GM18508 (cell line): ENCODE data around the gene MAL.

Experiments
- ATAC-seq: cut with Tn5 transposase; IDR thresholded peaks from one replicate; pipeline ENCODE4 v1.9.1; 2021; ENCODE audit warnings: moderate number of reproducible peaks; ENCODE audit not compliant: insufficient read depth, unreplicated experiment

The MAL gene

DNA sequence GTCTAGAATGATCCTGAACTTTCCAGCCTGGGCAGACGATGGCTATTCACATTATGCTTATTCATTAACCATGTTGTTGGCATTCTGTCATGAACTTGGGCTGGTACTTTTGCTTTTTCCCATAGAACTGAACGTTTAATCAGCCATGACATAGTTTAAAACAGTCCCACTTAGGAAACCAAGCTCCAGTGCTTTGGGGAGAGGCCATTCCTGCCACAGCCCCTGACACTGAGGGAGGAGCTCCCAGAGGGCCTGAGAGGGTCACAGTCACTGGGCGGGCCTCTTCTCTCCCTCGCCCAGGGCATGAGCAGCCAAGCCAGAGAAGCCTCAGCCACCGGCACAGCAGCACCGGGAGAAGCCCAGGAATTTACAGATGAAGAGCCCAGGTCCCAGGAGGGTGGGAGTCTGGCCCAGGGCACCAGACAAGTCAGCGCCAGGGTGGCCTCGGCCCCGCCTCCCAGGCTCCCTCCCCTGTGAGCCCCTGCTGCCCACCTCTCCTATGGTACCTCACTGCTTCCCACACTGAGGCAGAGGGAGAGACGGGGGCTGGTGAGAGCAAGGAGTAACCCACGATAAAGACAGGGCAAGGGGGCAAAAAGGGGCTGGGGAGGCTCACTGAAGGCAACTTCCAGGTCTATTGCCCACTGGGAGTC is 33.6 kb downstream of the MAL start:
- no peak for ATAC-seq

DNA sequence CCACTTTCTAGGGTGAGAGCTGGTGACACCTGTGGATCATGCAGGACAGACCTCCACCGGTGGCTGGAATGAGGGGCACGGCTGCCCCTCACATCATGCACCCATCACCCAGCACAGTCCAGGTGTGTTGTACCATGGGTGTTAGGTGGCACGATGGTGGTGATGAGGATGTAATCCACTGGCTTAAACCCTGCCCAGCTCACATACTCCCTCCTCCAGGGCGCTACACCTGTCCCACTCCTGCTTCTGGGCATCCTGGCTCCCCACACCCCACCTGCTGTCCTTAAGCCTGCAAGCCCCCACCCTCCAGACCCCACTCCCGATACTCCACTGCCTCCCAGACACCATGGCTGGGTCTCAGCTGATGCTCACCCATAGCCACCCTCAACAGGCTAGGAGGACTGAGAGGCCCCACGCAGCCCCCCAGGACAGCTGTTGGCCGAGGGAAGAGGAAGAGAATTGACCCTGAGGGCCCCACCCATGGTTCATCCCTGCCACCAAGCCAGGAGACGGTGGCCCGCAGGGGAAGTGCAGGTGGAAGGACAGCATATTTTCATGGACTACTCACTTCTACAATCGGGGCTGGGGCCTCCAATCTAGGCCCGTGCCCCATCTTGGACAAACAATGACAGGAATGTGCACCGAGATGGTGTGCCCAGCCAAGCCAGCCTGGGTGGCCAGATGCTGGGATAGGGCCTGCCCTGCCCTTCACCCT is 34.3 kb downstream of the MAL start:
- ATAC-seq = no peak

DNA sequence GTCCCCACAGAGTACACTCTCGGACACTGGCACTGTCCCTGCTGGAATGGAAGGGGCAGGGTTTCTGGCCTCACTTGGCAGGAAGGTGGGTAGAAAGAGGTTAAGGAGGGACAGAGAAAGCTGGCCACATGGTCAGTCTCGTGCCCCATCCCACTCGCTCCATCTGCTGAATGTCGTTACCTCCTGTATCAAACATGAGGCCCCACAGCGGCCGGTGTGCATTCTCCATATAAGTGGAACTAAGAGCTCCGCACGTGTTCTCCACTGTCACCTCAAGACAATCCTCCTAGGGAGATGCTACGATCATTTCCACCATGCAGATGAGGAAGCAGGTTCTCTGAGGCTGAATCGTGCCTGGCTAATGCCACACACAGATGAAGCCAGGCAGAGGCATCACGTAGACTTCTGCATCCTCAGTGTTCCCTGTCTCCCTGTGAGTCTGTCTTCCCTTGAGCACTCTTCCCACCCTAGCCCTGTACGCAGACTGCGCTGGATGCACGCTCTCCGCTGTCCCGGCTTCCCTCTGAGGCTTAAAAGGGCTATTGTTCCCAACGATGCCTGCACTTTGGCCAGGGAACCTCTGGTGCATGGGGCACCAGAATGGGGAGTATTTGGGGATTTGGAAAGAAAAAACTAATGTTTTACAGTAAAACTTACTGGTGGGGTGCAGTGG is 35.1 kb downstream of the MAL start:
- ATAC-seq = no peak

- ATAC-seq = no peak
Observed at GRCh38 chr2:95061119-95061512, 35.6 kb downstream of the MAL start.

DNA sequence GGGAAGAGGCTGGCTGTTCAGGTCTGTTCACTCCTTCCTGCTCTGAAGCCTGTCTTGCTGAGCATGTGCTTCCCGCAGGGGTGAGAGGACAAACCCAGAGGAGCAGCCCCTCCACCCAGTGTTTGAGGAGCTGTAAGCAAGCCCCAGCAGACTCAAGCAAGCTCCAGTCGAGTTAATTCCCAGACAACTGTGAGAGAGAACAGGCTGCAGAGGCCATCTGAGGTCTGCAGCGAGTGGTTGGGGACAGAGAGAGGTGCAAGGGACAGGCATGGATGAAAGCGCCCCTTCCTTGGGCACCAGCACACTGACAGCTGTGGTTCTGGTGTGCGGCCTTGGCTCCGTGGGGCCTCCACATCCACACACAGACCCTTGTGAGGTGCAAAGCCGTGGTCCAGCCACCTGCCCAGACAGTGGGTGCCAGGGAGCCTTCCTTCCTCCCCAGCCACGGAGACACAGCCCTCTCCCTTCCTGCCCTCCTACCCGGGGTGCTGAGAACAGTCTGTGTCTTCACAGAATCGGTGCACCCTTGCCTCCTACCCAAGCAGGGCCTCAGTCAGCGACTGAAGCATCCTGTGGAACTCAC is 36.2 kb downstream of the MAL start:
- no peak for ATAC-seq

DNA sequence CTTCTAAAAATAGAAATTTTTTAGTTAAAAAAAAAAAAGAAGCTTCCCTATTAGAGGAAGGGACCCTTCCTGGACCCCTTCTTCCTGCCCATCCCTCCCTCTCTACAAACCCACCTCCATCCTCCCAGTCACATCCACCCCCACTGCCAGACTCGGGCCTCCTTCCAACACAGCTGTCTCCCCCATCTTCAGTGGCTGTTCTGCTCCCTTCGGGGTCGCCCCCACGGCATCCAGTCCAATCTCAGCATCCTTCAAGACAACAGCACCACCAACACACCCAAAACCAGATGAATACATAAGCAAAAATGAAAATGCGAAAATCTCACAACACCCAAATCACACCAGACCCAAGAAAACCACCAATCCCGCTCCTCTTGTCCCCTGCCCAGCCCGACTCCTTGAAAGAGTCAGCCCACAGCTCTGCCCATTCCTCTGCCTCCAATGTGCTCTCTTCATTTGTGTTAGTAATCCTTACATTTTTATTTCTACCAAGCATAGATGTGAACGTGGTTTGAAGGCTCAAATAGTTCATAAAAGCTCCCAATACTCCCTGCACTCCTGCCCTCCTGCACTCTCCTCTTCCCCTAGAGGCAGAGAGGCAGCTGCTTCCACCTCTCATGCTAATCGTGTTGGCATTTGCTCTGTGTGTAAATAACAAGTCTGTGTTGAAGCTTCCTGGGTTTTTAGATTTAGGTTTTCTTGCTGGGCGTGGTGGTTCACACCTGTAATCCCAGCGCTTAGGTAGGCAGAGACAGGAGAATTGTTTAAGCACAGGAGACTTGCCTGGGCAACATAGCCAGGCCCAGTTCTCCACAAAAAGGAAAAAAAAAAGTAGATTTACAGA is 37.0 kb downstream of the MAL start:
- ATAC-seq = no peak

DNA sequence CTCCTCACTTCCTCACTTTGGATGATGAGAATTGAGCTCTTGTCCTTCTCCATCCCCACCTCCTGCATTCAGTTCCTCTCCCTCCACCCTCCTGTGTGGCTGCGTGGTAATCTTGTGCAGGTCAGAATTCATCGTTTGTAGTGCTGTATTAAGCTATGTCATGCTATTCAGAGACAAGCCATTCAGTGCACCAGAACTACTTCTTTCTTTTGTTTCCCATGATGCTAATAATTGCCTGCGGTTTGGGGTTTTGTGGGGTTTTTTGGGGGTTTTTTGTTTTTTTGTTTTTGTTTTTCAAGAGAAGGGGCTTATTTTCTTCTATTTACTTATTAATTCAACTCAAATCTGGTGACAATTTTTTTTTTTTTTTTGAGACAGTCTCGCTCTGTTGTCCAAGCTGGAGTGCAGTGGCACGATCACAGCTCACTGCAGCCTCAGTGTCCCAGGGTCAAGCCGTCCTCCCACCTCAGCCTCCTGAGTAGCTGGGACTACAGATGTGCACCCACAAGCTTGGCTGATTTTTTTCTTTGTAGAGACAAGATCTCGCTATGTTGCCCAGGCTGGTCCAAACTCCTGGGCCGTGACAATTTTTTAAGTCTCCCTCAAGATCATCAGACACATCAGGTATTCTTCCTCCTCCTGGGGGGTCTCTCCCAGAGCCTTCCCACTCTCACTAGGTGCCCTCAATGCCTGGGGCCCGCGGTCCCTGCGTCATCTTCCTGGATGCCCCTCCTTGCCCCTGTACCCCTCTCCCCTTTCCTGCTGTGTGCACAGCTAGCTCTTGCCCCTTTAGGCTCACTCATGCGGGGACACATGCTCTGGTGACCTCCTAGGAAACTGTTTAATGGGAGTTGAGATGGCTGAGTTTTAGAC is 37.8 kb downstream of the MAL start:
- no peak for ATAC-seq

DNA sequence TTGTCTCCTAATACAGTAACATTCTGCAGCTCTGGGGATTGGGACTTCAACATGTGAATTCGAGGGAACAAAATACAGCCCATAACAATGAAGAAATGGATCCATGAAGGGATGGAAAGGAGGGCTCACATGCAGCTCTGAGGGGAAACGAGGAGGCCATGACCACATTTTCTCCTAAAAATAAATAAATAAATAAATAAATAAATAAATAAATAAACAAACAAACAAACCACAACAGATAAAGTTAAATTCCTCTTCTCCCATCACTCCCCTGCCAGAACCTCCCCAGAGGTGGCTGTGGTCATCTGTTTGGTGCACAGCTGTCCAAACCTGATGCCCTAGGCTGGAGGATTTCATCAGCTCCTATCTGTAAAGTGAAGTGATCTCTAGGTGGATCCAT is 42.7 kb downstream of the MAL start:
- no peak for ATAC-seq

GRCh38 chr2:95069465-95069864 is 44.0 kb downstream of the MAL start:
- no peak for ATAC-seq

DNA sequence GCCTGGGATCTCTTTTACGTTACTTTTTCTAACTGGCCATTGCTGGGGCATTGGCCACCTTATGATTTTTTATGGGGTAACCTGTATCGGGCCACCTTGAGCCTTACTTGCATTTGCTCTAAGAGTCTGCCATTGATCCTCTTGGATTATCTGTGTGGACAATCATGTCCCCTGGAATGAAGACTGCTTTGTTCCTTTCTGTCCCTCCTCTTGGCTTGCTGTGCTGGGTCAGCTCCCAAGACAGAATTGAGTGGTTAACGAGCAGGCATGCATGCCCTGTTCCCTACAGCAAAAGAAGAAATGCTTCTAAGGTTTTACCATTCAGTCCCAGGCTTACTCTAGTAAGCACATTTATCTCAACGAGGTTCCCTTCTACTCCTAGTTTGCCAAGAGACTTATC is 46.3 kb downstream of the MAL start:
- no peak for ATAC-seq

- ATAC-seq = no peak
Observed at GRCh38 chr2:95072424-95072823, 46.9 kb downstream of the MAL start.

DNA sequence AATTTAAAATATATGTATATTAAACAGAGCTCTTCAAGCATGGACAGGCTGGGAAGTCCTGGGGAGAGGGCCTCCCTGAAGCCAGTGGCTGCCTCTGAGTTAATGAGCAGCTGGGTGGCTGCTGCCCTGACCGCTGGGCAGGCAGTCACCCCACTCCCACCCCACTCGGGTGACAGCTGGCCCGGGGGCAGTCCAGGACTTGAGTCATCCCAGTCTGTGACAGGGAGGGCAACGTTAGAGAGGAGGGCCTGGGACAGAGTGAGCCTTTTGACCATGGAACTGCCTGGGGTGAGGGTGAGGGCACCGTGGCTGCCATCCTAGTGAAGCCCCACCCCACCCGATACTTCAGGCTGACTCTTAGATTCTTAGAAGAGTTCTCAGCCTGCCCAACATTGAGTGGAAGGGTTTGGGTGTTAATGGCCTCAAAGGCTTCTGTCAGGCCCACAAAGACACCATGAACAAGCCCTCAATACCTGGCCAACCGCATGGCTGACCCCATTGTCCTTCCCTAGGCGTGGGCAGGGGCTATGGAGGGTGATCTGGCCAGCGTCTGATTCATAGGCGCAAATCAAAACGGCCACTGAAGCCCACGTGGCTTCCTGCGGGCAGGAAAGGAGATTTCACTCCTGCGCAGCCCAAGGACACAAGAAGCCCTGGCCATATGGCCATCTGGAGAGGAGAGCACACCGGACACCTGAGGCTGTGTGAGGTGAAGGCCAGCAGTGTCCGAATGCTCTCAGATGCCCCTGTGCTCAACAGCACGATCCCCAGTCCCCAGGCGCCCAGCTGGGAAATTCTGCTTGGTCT is 48.6 kb downstream of the MAL start:
- ATAC-seq = no peak

- no peak for ATAC-seq
Observed at GRCh38 chr2:95074663-95075439, 49.3 kb downstream of the MAL start.

DNA sequence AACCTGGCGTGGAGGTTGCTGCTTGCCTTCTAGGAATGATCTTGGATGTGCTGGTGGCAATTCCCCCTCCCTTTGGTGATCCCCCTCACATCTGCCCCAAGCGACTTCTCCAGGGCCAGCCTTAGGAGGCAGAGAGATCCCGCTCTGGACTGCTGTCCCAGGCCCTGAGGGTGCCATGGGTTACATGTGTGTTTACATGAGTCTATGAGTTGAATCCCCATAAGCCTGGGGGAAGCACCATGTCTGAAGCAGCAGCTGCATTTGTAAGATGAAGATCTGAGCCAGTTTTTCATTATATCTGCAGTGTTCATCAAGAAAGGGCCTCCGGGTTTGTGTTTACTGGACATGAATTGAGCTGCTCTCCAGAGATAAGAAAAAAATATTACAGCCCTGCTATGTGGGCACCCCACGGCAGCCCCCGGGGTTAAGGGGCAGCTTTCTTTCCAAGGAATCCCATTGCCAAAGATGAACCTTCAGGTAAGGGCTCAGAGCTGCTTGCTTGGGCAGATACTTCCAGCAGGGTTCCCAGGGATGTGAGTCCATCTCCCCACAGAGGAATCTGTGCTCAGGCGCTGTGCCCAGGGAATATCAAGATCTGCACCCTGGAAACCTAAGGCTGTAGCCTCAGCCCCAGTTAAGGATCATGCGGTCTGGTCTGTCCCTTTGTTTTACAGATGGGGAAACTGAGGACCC is 50.1 kb downstream of the MAL start:
- no peak for ATAC-seq

DNA sequence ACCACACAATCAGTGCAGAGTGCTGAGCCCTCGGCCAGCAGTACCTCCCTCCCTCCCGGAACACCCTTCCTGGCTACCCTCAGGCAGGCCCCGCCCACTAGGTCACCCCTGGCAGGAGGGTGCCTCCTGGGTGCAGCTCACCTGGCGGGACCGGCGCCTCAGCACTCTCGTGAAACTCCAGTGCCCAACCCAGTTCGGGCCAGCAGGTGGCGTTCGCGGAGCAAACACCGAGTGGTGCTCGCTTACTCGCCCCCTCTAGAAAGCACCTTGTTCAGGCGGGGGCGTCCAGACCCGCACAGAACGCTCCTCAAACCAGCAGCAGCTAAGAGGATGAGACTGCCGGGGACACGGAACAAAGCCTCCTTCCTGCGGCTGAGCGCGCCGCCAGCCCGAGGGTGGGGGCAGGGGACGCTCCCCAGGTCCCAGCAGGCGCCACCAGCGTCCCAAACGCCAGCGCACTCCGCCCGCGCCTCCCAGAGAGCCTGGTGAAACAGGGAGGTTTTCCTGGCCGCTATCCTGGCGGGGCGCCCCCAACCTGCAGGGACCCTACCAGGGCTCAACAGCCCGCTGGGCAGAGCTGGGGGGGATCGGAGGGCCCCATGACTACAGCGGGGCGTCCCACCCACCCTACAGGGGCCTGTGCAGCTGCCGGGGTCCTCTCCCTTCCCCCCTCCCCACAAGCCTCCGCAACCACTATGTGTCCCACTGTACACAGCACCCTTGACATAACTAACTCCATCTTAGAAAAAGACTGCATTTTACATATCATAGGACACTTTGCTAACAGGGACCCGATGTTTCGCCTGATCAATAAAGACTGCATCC is 51.4 kb downstream of the MAL start:
- peak; percentile 59 for ATAC-seq

- no peak for ATAC-seq
Observed at GRCh38 chr2:95077530-95077825, 52.0 kb downstream of the MAL start.
